Measurements from ENCODE around the gene ABLIM3. TPM values are rescaled to one million over a fixed set of nuclear protein-coding genes. Genes with fewer than 3 reads are reported as not detected.

The ABLIM3 gene
- total RNA-seq, 2 experiments from 2014 or later = not detected

DNA sequence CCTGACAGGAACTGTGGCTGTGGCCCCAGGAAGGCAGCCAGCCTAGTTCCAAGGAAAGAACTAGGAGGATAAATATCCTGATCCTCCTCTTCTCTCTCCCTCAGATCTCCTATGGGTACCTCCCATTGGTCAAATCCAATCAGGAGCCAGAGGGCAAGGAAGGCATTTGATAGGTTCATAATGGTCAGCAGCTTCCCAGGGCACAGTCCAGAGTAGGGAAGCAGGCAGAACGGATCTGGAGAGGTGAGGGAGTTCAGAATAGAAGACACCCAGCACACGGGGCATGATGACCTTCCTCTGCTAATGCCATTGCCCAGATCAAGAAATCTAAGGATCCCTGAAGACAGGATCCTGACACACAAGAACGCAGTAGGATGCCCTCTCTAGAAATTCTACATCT, 8.6 kb downstream of the ABLIM3 start:
- Histone ChIP-seq H3K36me3 (ENCODE audit: insufficient read depth, low read length) (no peaks in the 10 kb centered on the region), H3K4me1 (ENCODE audit: insufficient read depth, low read length, poor library complexity, severe bottlenecking) (no peaks in the 10 kb centered on the region), H4K20me1 (ENCODE audit: insufficient read depth, low read length) (no peaks in the 10 kb centered on the region), H3K79me2 (ENCODE audit: insufficient read depth, low read depth, low read length) (no peaks in the 10 kb centered on the region), H2AFZ (ENCODE audit: low read length) (no peak overlapping the region), H3K9me2 (ENCODE audit: insufficient read depth, low read length) (no peaks in the 10 kb centered on the region), H3K9me3 (ENCODE audit: low read length) (no peaks in the 10 kb centered on the region), H3K27ac (ENCODE audit: low read depth, low read length, poor library complexity, severe bottlenecking) (no peak overlapping the region), H3K4me3 (ENCODE audit: low read depth, low read length, poor library complexity, severe bottlenecking) (no peak overlapping the region), H3K4me2 (ENCODE audit: low read length) (no peak overlapping the region)
- TF ChIP-seq, protein P1, sequence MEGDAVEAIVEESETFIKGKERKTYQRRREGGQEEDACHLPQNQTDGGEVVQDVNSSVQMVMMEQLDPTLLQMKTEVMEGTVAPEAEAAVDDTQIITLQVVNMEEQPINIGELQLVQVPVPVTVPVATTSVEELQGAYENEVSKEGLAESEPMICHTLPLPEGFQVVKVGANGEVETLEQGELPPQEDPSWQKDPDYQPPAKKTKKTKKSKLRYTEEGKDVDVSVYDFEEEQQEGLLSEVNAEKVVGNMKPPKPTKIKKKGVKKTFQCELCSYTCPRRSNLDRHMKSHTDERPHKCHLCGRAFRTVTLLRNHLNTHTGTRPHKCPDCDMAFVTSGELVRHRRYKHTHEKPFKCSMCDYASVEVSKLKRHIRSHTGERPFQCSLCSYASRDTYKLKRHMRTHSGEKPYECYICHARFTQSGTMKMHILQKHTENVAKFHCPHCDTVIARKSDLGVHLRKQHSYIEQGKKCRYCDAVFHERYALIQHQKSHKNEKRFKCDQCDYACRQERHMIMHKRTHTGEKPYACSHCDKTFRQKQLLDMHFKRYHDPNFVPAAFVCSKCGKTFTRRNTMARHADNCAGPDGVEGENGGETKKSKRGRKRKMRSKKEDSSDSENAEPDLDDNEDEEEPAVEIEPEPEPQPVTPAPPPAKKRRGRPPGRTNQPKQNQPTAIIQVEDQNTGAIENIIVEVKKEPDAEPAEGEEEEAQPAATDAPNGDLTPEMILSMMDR (conservative IDR thresholded peaks at IDR 0.05; ENCODE audit: low read length) = no peak
- no peak for TF ChIP-seq EZH2phosphoT487 (IDR thresholded peaks at IDR 0.05; ENCODE audit: borderline replicate concordance, low read depth, low read length)
- ChIA-PET POLR2A (no interaction called here), CTCF (ENCODE audit: unreplicated experiment) (no interaction called here)
- no peak for DNase-seq (ENCODE audit: low spot score)
- intact Hi-C loops (cut with micrococcal nuclease; ENCODE audit: unreplicated experiment) = no loop called here
- BruUV-seq (replicated peaks) = no TSS peak

DNA sequence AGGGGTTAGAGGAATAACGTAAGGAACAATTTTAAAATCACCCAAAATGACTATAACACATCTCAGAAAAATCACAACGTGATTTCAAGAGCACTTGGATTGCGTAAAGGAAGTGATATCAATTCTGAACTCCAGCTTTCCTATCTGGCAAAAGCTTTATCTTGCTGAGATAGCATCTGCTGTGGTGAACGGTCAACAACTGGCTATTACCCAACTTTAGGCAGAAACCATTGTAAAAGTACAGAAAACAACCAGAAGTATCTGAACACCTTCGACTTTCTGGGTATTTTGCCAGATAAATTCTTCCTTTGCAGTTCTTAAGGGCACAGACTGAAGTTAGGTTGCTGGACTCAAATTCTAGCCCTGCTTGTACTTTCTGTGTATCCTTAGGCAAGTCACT, 9.2 kb downstream of the ABLIM3 start:
- no peaks in the 10 kb centered on the region for H3K36me3 ChIP-seq (ENCODE audit: insufficient read depth, low read length)
- no peaks in the 10 kb centered on the region for H3K79me2 ChIP-seq (ENCODE audit: insufficient read depth, low read depth, low read length)
- no peak overlapping the region for H2AFZ ChIP-seq (ENCODE audit: low read length)
- no peaks in the 10 kb centered on the region for H3K9me3 ChIP-seq (ENCODE audit: low read length)
- ChIA-PET POLR2A (no interaction called here), CTCF (ENCODE audit: unreplicated experiment) (no interaction called here)
- H3K4me2 ChIP-seq (ENCODE audit: low read length) = no peak overlapping the region
- H3K4me3 ChIP-seq (ENCODE audit: low read depth, low read length, poor library complexity, severe bottlenecking) = no peak overlapping the region
- BruUV-seq (replicated peaks) = no TSS peak
- TF ChIP-seq, protein P1 (conservative IDR thresholded peaks at IDR 0.05; ENCODE audit: low read length) = no peak
- TF ChIP-seq EZH2phosphoT487 (IDR thresholded peaks at IDR 0.05; ENCODE audit: borderline replicate concordance, low read depth, low read length) = no peak
- H4K20me1 ChIP-seq (ENCODE audit: insufficient read depth, low read length) = no peaks in the 10 kb centered on the region
- DNase-seq (ENCODE audit: low spot score) = no peak
- H3K27ac ChIP-seq (ENCODE audit: low read depth, low read length, poor library complexity, severe bottlenecking) = no peak overlapping the region
- H3K9me2 ChIP-seq (ENCODE audit: insufficient read depth, low read length) = no peaks in the 10 kb centered on the region
- intact Hi-C loops (cut with micrococcal nuclease; ENCODE audit: unreplicated experiment) = no loop called here
- H3K4me1 ChIP-seq (ENCODE audit: insufficient read depth, low read length, poor library complexity, severe bottlenecking) = no peaks in the 10 kb centered on the region

DNA sequence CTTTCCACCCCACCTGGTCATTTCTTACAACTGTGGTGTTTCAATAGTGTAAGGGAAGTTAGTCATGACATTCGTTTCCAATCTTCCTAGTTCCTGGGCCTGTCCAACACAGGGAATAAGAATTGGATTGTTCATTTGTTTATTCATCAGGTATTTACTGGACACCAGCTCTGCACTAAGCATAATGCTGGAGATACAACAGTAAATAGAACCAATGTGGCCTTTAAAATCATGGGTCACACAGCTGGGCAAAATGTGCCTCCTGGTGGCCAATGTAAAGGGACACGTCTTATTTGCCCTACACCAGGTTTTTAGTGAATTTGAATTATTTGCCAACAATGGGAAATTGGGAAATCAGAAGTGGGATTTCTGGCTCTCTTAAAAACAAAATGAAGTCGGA, 10.4 kb downstream of the ABLIM3 start:
- no peaks in the 10 kb centered on the region for H3K36me3 ChIP-seq (ENCODE audit: insufficient read depth, low read length)
- no peaks in the 10 kb centered on the region for H3K4me1 ChIP-seq (ENCODE audit: insufficient read depth, low read length, poor library complexity, severe bottlenecking)
- H3K9me2 ChIP-seq (ENCODE audit: insufficient read depth, low read length) = no peaks in the 10 kb centered on the region
- ChIA-PET CTCF (ENCODE audit: unreplicated experiment) (no interaction called here), POLR2A (no interaction called here)
- no peak overlapping the region for H3K4me3 ChIP-seq (ENCODE audit: low read depth, low read length, poor library complexity, severe bottlenecking)
- intact Hi-C loops (cut with micrococcal nuclease; ENCODE audit: unreplicated experiment) = no loop called here
- H2AFZ ChIP-seq (ENCODE audit: low read length) = no peak overlapping the region
- TF ChIP-seq, protein P1 (conservative IDR thresholded peaks at IDR 0.05; ENCODE audit: low read length) = no peak
- TF ChIP-seq EZH2phosphoT487 (IDR thresholded peaks at IDR 0.05; ENCODE audit: borderline replicate concordance, low read depth, low read length) = no peak
- no peaks in the 10 kb centered on the region for H3K79me2 ChIP-seq (ENCODE audit: insufficient read depth, low read depth, low read length)
- H3K9me3 ChIP-seq (ENCODE audit: low read length) = no peaks in the 10 kb centered on the region
- BruUV-seq (replicated peaks) = no TSS peak
- no peak overlapping the region for H3K27ac ChIP-seq (ENCODE audit: low read depth, low read length, poor library complexity, severe bottlenecking)
- no peaks in the 10 kb centered on the region for H4K20me1 ChIP-seq (ENCODE audit: insufficient read depth, low read length)
- no peak overlapping the region for H3K4me2 ChIP-seq (ENCODE audit: low read length)
- DNase-seq (ENCODE audit: low spot score) = no peak

Data from OCI-LY7 (cell line).